Measurements from ENCODE around the gene TRHDE. TPM values are rescaled to one million over a fixed set of nuclear protein-coding genes. Genes with fewer than 3 reads are reported as not detected.

The TRHDE gene
- total RNA-seq, 1 donor from 2014 or later: 0.51 TPM

DNA sequence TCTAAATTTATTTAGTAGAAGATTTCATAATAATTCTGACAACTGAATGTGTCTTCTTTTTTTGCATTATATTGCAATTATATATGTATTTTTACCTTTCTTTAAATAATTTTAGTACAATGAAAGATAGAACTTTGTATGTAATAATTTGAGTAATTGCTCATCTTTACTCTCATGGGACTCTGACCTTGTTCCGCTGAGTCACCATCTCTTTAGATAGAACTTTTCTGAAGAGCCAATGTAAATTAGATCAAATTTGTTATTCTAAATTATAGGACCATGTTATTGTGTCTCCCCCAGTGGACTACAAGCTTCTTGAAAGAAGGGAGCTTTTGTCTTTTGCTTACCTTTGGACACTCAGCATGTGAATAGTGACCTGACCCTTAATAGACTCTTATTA, 96.1 kb downstream of the TRHDE start:
- no peaks in the 10 kb centered on the region for H3K27me3 Mint-ChIP-seq (ENCODE audit: low read depth)

DNA sequence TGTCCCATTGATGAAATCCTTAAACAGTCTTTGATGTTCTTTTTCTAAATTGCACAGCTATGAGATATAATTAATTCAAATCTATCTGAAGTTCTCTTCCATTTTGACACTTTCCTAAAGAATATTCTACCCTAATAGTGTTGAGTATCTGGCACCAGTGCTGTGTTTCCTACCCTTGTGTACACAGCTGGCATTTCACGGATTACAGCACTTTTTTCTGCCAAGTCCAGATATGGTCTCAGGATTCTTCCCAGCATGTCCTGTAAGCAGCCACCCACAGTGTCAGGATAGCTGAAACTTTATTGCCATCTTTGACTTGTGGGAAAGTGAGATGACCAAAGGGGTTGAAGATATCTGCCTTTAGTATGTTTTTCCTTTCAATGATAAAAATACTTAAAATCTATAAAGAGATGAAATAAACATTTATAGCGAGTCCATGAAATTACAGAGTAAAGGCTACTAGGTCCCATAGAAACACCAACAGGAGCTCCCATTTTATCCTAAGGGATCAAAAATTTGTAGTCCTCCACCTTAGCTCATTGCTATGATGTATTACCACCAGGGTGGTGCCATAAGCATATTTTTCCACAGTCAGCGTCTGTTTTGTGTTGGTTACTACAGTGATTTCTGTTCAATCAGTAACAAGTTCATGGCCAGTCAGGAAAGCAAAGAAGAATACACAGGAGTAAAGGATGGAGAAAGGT, 96.7 kb downstream of the TRHDE start:
- H3K4me1 Mint-ChIP-seq: no peaks in the 10 kb centered on the region
- no peaks in the 10 kb centered on the region for H3K27me3 Mint-ChIP-seq (ENCODE audit: low read depth)
- TF ChIP-seq, protein P1, sequence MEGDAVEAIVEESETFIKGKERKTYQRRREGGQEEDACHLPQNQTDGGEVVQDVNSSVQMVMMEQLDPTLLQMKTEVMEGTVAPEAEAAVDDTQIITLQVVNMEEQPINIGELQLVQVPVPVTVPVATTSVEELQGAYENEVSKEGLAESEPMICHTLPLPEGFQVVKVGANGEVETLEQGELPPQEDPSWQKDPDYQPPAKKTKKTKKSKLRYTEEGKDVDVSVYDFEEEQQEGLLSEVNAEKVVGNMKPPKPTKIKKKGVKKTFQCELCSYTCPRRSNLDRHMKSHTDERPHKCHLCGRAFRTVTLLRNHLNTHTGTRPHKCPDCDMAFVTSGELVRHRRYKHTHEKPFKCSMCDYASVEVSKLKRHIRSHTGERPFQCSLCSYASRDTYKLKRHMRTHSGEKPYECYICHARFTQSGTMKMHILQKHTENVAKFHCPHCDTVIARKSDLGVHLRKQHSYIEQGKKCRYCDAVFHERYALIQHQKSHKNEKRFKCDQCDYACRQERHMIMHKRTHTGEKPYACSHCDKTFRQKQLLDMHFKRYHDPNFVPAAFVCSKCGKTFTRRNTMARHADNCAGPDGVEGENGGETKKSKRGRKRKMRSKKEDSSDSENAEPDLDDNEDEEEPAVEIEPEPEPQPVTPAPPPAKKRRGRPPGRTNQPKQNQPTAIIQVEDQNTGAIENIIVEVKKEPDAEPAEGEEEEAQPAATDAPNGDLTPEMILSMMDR (conservative IDR thresholded peaks at IDR 0.05): no peak
- H3K36me3 Mint-ChIP-seq (ENCODE audit: low read depth): no peaks in the 10 kb centered on the region
- H3K27ac Mint-ChIP-seq (ENCODE audit: unreplicated experiment): no peak overlapping the region
- DNase-seq (ENCODE audit: low read depth, low spot score): no peak
- no peaks in the 10 kb centered on the region for H3K9me3 Mint-ChIP-seq
- no peak overlapping the region for H3K4me3 Mint-ChIP-seq

More for the DNA sequence above, 96.1 kb downstream of the TRHDE start:
- no peak for DNase-seq (ENCODE audit: low read depth, low spot score)
- Mint-ChIP-seq H3K27ac (ENCODE audit: unreplicated experiment) (no peak overlapping the region), H3K36me3 (ENCODE audit: low read depth) (no peaks in the 10 kb centered on the region), H3K4me1 (no peaks in the 10 kb centered on the region), H3K9me3 (no peaks in the 10 kb centered on the region), H3K4me3 (no peak overlapping the region)
- TF ChIP-seq, protein P1 (conservative IDR thresholded peaks at IDR 0.05): no peak

DNA sequence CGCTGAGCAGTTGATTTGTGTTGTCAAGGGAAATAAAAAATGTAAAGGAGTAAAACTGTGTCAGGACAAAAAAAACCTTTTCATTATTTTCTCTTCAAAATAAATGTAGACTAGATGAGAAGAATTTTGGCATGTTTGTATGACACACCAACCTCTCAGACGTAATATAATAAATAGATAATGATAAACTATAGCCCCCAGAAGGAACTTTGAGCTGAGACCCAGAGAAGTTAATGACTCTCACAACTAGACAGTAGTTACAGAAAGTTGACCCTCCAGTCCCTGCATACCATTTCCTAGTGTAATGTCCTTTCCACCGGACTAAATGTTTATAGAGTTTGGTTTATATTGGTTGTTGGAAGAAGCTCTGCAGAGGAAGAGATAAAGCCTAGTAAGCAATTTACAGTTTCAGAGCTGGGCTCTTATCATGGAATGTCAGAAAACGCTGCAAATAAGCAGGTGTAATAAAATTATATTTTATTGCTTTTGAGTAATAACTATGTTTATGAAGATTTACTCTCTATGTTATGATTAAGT, 97.3 kb downstream of the TRHDE start:
- Mint-ChIP-seq H3K27ac (ENCODE audit: unreplicated experiment) (no peak overlapping the region), H3K36me3 (ENCODE audit: low read depth) (no peaks in the 10 kb centered on the region), H3K4me1 (no peaks in the 10 kb centered on the region), H3K27me3 (ENCODE audit: low read depth) (no peaks in the 10 kb centered on the region), H3K4me3 (no peak overlapping the region), H3K9me3 (no peaks in the 10 kb centered on the region)
- TF ChIP-seq, protein P1 (conservative IDR thresholded peaks at IDR 0.05): no peak
- DNase-seq (ENCODE audit: low read depth, low spot score): no peak

DNA sequence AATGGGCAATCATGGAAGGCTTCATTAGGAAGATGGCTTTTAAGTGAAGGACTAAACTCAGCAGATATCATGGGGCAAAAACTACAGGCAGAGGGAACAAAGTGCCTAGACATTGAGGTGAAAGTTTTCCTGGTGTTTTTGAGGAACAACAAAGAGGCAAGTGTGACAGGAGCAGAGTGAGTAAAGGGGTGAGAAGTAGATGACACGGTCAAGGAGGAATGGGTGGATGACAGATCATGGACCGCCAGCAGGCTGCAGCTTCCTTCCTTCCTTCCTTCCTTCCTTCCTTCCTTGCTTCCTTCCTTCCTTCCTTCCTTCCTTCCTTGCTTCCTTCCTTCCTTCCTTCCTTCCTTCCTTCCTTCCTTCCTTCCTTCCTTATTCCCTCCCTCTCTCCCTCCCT, 108.3 kb downstream of the TRHDE start:
- TF ChIP-seq, protein P1 (conservative IDR thresholded peaks at IDR 0.05): no peak
- H3K36me3 Mint-ChIP-seq (ENCODE audit: low read depth): no peaks in the 10 kb centered on the region
- no peak for DNase-seq (ENCODE audit: low read depth, low spot score)
- no peak overlapping the region for H3K27ac Mint-ChIP-seq (ENCODE audit: unreplicated experiment)
- peaks cover 6% of the 10 kb centered on the region for H3K9me3 Mint-ChIP-seq
- H3K4me3 Mint-ChIP-seq: no peak overlapping the region
- no peaks in the 10 kb centered on the region for H3K4me1 Mint-ChIP-seq
- no peaks in the 10 kb centered on the region for H3K27me3 Mint-ChIP-seq (ENCODE audit: low read depth)

DNA sequence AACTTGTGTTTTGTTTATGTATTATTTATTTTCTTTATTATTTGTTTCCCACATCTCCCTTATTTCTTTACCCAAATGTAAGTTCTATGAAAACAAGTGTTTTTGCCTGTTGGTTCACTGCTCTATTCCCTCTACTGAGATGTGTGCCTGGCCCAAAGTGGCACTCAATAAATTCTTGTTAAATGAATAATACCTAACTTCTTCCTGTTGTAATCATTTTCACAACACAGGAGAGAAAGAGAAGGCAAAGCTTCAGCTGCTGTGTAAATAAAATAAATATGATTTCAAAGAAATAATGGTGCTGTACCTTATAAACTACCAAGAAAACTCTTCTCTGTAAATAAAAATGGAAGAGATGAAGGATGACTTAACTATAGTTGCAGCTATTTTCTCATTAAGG, 116.2 kb downstream of the TRHDE start:
- no peaks in the 10 kb centered on the region for H3K36me3 Mint-ChIP-seq (ENCODE audit: low read depth)

More for the DNA sequence above, 116.2 kb downstream of the TRHDE start:
- DNase-seq (ENCODE audit: low read depth, low spot score): no peak
- Mint-ChIP-seq H3K9me3 (no peaks in the 10 kb centered on the region), H3K27me3 (ENCODE audit: low read depth) (no peaks in the 10 kb centered on the region), H3K4me3 (no peak overlapping the region), H3K27ac (ENCODE audit: unreplicated experiment) (no peak overlapping the region), H3K4me1 (no peaks in the 10 kb centered on the region)
- TF ChIP-seq, protein P1 (conservative IDR thresholded peaks at IDR 0.05): no peak

Measured in neural crest cell (in vitro differentiated cells).